Measurements from ENCODE around the gene ENDOU.

- TF ChIP-seq CTCF (IDR thresholded peaks at IDR 0.05; ENCODE audit: borderline replicate concordance, extremely low read depth, low read length, poor library complexity, severe bottlenecking): no peak
- no peak for TF ChIP-seq EZH2 (IDR thresholded peaks at IDR 0.05; ENCODE audit: borderline replicate concordance, low read depth, low read length, severe bottlenecking)
Observed at GRCh38 chr12:47707355-47707754, 17.9 kb downstream of the ENDOU start.
